ENCODE data around the gene CERK. TPM values are rescaled to one million over a fixed set of nuclear protein-coding genes. Genes with fewer than 3 reads are reported as not detected.

The CERK gene
- total and polyA plus RNA-seq, 2 of the 8 experiments (the other 6 are each of a cell fraction or from before 2014, with no cell fraction given), result 26.6 to 59.0 TPM

- TF ChIP-seq CHD7 (IDR thresholded peaks at IDR 0.05; ENCODE audit: insufficient replicate concordance, low read length) (no peak), SP4 (IDR thresholded peaks at IDR 0.05; ENCODE audit: low read length) (no peak), CHD1 (IDR thresholded peaks at IDR 0.05; ENCODE audit: low read depth, low read length) (no peak), JUND (IDR thresholded peaks at IDR 0.05; ENCODE audit: low read length) (no peak)
Observed at GRCh38 chr22:46676479-46676878, 61.6 kb downstream of the CERK start (continued).

Data from H1 (cell line).